GM10248 (cell line): ENCODE measurements around the gene YWHAE.
"Not testable (repeated sequence)": the region's sequence is repeated elsewhere in the genome, so short reads cannot be mapped to it uniquely, and the experiment has no call there.

Experiments
- CTCF ChIA-PET: fragments of 300-600 bp; sonication (Branson Sonifier 250); formaldehyde crosslinking; extraction: SDS; loops from one replicate; lab custom pipeline; 2021; ENCODE audit warnings: antibody characterized with exemption; lab: Yijun Ruan, JAX
- POLR2A ChIA-PET: fragments of 350-650 bp; sonication (Branson Sonifier 250); formaldehyde crosslinking; extraction: SDS; loops from one replicate; lab custom pipeline; 2020; ENCODE audit warnings: antibody characterized with exemption; lab: Yijun Ruan, JAX
- DNase-seq: peaks from one replicate; pipeline ENCODE4 v3.0.0; 2012; ENCODE audit errors: extremely low spot score
- CTCF ChIP-seq: IDR thresholded peaks from 2 replicates; pipeline ENCODE4 v1.5.1; 2012; ENCODE audit warnings: mild to moderate bottlenecking, low read depth; ENCODE audit errors: extremely low read depth, missing control alignments, control extremely low read depth

YWHAE gene

DNA sequence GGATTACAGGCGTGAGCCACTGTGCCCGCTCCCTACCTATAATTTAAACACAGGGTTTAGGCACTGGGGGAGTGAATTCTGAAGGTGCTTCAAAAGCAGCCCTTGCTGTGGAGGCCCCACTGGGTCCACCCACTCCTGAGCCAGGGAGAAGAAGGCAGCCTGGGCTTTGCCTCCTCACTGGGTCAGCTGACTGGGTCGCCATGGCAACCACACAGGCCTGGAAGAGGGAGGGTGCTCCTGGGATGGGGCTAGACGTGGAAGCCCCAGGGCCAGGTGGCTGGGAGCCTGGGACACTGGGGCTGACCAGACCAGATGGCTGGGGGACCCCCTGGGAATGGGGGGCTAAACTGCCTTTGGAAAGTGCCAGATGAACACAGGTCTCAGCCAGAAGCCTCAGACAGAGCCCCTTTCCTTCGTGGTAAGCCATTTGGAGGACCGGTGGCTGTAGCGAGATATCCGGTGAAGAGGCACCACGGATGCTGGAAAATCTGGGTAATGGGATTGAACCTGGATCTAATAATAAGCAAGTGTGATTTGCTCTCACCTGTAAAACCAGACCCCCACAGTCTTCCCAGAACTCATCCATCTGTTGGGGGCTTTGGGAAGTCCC, 87.7 kb downstream of the YWHAE start:
- ChIA-PET POLR2A (no interaction called here), CTCF (no interaction called here)
- TF ChIP-seq CTCF = no peak
- no peak for DNase-seq

GRCh38 chr17:1307829-1308228, 92.2 kb downstream of the YWHAE start:
- POLR2A ChIA-PET = interaction anchor here (0.6 kb wide), 1 partner anchor 361 kb away, joined by 6 read pairs; no protein-coding TSS in a partner anchor
- CTCF ChIA-PET, DNase-seq: not testable (repeated sequence)

- ChIA-PET POLR2A (no interaction called here), CTCF (no interaction called here)
- TF ChIP-seq CTCF = no peak
- DNase-seq = no peak
Observed at GRCh38 chr17:1304962-1305563, 95.0 kb downstream of the YWHAE start.

DNA sequence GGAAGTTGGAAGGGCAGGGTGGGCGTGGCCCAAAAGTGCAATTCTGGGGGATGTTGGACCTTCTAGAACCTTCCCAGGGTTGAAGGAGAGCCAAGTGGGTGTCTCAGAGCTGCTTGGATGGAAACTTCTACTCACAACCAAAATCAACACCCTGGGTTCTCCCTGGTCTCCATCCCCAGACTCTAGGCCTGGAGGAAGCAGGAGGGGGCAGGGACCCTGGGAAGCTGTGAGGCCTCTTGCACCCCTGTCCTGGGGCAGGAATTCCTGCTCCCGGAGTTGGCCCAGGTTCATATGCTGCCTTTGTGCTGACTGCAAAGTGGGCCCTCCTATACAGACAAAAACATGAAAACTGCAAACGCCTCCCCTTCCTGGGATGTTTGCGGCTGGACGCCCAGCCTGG, 95.5 kb downstream of the YWHAE start:
- ChIA-PET POLR2A (no interaction called here), CTCF (no interaction called here)
- no peak for TF ChIP-seq CTCF
- no peak for DNase-seq

GRCh38 chr17:1302761-1303160, 97.3 kb downstream of the YWHAE start:
- no peak for TF ChIP-seq CTCF
- POLR2A ChIA-PET = no interaction called here
- CTCF ChIA-PET = no interaction called here
- DNase-seq = no peak

DNA sequence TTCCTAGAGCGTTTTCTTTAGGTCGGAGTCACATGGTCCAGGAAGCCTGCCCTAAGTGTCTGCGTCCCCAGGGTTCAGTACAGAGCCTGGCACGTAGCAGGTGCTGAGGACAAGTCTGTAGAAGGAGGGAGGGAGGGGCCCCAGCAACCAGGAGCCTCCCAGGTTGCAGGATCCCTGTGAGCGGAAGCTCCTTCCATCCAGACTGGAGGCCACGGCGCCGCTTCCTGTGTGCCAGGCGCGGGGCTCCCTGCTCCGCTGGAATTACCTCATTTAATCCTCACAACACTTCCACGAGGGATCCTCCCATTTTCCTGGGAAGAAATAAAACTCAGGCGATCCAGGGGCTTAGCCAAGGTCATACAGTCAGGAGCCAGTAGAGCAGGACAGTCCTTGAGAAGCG, 98.5 kb downstream of the YWHAE start:
- ChIA-PET POLR2A (no interaction called here), CTCF (interaction anchor here (1.3 kb wide), 1 partner anchor 31 kb away, joined by 3 read pairs; no protein-coding TSS in a partner anchor)
- DNase-seq = no peak
- no peak for TF ChIP-seq CTCF

- POLR2A ChIA-PET = no interaction called here
- no peak for DNase-seq
- no peak for TF ChIP-seq CTCF
- CTCF ChIA-PET = no interaction called here
Observed at GRCh38 chr17:1300371-1300905, 99.6 kb downstream of the YWHAE start.
